K562 (cell line): ENCODE results near the gene CDC14B. TPM values are rescaled to one million over a fixed set of nuclear protein-coding genes. Genes with fewer than 3 reads are reported as not detected.

Experiments
- ATAC-seq: fragments of 200-7000 bp; cut with Tn5 transposase; 3 replicates; pipeline ENCODE4 v1.9.1; 2020; ENCODE audit warnings: moderate library complexity
- BruUV-seq: library from RNA; stranded (reverse); fragments of 400-500 nt; replicated peaks from 2 replicates; lab custom pipeline; 2021; lab: Mats Ljungman, UMichigan
- CTCF ChIA-PET: fragments of 300-600 bp; formaldehyde crosslinking; extraction: SDS; loops from one replicate; lab custom pipeline; 2021; ENCODE audit warnings: low intra/inter-chr PET ratio; lab: Yijun Ruan, JAX
- POLR2A ChIA-PET: fragments of 300-600, 350-650 bp; sonication (Branson Sonifier 250); formaldehyde crosslinking; extraction: SDS; loops from one replicate; lab custom pipeline; 2021; ENCODE audit warnings: antibody characterized with exemption, inconsistent platforms; lab: Yijun Ruan, JAX
- DNase-seq, 4 experiments: peaks; one replicate each; pipeline versions ENCODE4 v3.0.0 to v3.0.0-alpha.2; 2011 to 2018; ENCODE audit warnings: low spot score in 3 of 4, mixed read lengths in 3 of 4; ENCODE audit errors: extremely low read depth in 1 of 4
- FAIRE-seq: peaks from 2 replicates; lab custom pipeline; 2011; peaks lifted over from hg19 to GRCh38; lab: Jason Lieb, UNC
- H2AFZ ChIP-seq: 2 replicates; pipeline ENCODE4 v1.6.0; 2011; ENCODE audit warnings: low read depth, low read length, control low read depth, inconsistent platforms
- H3K27ac ChIP-seq: fragments of 200-600 bp; 3 replicates; pipeline ENCODE4 v1.8.0; 2011; ENCODE audit warnings: low read depth, mild to moderate bottlenecking, control low read depth, inconsistent platforms, low read length, moderate library complexity, mixed read lengths; ENCODE audit errors: extremely low read depth
- H3K27me3 ChIP-seq, 2 experiments: fragments of 300-600 bp in 1 of 2; 2 replicates in 1 of 2; 3 replicates in 1 of 2; pipeline versions ENCODE4 v1.6.0 to v1.8.0; 2011; ENCODE audit warnings: inconsistent platforms in 2 of 2, low read length in 2 of 2, mild to moderate bottlenecking in 1 of 2, mixed read lengths in 1 of 2, moderate library complexity in 1 of 2; ENCODE audit not compliant: control insufficient read depth in 2 of 2, insufficient read depth in 2 of 2
- H3K36me3 ChIP-seq: fragments of 300-600 bp; 3 replicates; pipeline ENCODE4 v1.8.0; 2011; ENCODE audit warnings: mild to moderate bottlenecking, low read length, inconsistent platforms; ENCODE audit not compliant: control insufficient read depth, insufficient read depth
- H3K4me1 ChIP-seq, 2 experiments: fragments of 200-600 bp in 1 of 2; replicated peaks in 1 of 2; 2 replicates in 1 of 2; 3 replicates in 1 of 2; pipeline versions ENCODE4 v1.5.1 to v1.8.0; 2011; ENCODE audit warnings: inconsistent platforms in 2 of 2, low read length in 2 of 2, mild to moderate bottlenecking in 1 of 2, mixed read lengths in 1 of 2, moderate library complexity in 1 of 2; ENCODE audit not compliant: control insufficient read depth in 2 of 2, insufficient read depth in 2 of 2
- H3K4me2 ChIP-seq: 2 replicates; pipeline ENCODE4 v1.6.1; 2011; ENCODE audit warnings: low read length, control low read depth, inconsistent platforms, mixed read lengths; ENCODE audit not compliant: insufficient read depth
- H3K4me3 ChIP-seq: fragments of 200-600 bp; sonication (generic), shearing (Covaris generic); 2 replicates; pipeline ENCODE4 v1.5.1; 2016; ENCODE audit warnings: control low read depth, inconsistent platforms
- H3K79me2 ChIP-seq: fragments of 200-600 bp; 3 replicates; pipeline ENCODE4 v1.8.0; 2011; ENCODE audit warnings: low read length, inconsistent platforms; ENCODE audit not compliant: control insufficient read depth, insufficient read depth
- H3K9ac ChIP-seq, 2 experiments: 2 replicates each; pipeline versions ENCODE4 v1.6.0 to v1.6.1; 2011; ENCODE audit warnings: low read depth in 2 of 2, low read length in 2 of 2, control low read depth in 1 of 2, inconsistent platforms in 1 of 2, mild to moderate bottlenecking in 1 of 2, mixed read lengths in 1 of 2; ENCODE audit not compliant: insufficient read depth in 1 of 2
- H3K9me1 ChIP-seq: one replicate; pipeline ENCODE4 v1.6.0; 2011; ENCODE audit warnings: inconsistent platforms, mild to moderate bottlenecking, low read length, moderate library complexity; ENCODE audit not compliant: control insufficient read depth, insufficient read depth
- H3K9me3 ChIP-seq: replicated peaks from 2 replicates; pipeline ENCODE4 v1.5.1; 2011; ENCODE audit warnings: low read depth, low read length, inconsistent platforms; ENCODE audit not compliant: control insufficient read depth, insufficient read depth
- H4K20me1 ChIP-seq: replicated peaks from 2 replicates; pipeline ENCODE4 v1.6.1; 2011; ENCODE audit warnings: low read length, inconsistent platforms, mixed read lengths; ENCODE audit not compliant: control insufficient read depth, insufficient read depth
- CCNT2 ChIP-seq: IDR thresholded peaks from 2 replicates; pipeline ENCODE4 v1.6.1; 2011; ENCODE audit warnings: borderline replicate concordance, low read depth, mild to moderate bottlenecking, moderate library complexity, mixed read lengths, low read length; ENCODE audit not compliant: insufficient read length; ENCODE audit errors: extremely low read depth
- CGGBP1 ChIP-seq: fragments of 250-450 bp; sonication (Bioruptor Pico); IDR thresholded peaks from 2 replicates; pipeline ENCODE4 v1.9.0; 2021; ENCODE audit warnings: mild to moderate bottlenecking
- DACH1 ChIP-seq: fragments of 450-650 bp; IDR thresholded peaks from 2 replicates; pipeline ENCODE4 v1.6.1; 2018; ENCODE audit not compliant: partially characterized antibody
- EWSR1 ChIP-seq: fragments of 450-650 bp; IDR thresholded peaks from 2 replicates; pipeline ENCODE4 v1.6.1; 2018; ENCODE audit warnings: borderline replicate concordance, mild to moderate bottlenecking, low read depth, moderate library complexity; ENCODE audit not compliant: partially characterized antibody
- FOXA3 ChIP-seq, 2 experiments: fragments of 450-650 bp in 1 of 2; sonication (generic) in 1 of 2; formaldehyde crosslinking; IDR thresholded peaks in 1 of 2; conservative IDR thresholded peaks in 1 of 2; 2 replicates each; pipeline versions ENCODE4 v1.4.0 to v1.8.0; 2020 to 2022; ENCODE audit warnings: mild to moderate bottlenecking in 2 of 2, missing genetic modification reagents in 1 of 2
- POLR2G ChIP-seq: fragments of 200-400 bp; formaldehyde crosslinking; IDR thresholded peaks from 2 replicates; pipeline ENCODE4 v1.6.1; 2017; ENCODE audit warnings: low read depth, mild to moderate bottlenecking, antibody characterized with exemption, low read length, moderate library complexity
- THRAP3 ChIP-seq: fragments of 450-650 bp; IDR thresholded peaks from 2 replicates; pipeline ENCODE4 v1.6.1; 2016; ENCODE audit warnings: mild to moderate bottlenecking, inconsistent platforms, borderline replicate concordance
- ZNF3 ChIP-seq: fragments of 250-450 bp; sonication (Bioruptor Pico); IDR thresholded peaks from 2 replicates; pipeline ENCODE4 v1.5.0; 2021; ENCODE audit warnings: mild to moderate bottlenecking, moderate library complexity
- ZNF407 ChIP-seq: fragments of 450-650 bp; IDR thresholded peaks from 2 replicates; pipeline ENCODE4 v1.6.1; 2016; ENCODE audit warnings: low read depth
- ZNF561 ChIP-seq: fragments of 450-650 bp; formaldehyde crosslinking; conservative IDR thresholded peaks from 2 replicates; pipeline ENCODE4 v1.4.0; 2020; ENCODE audit warnings: mild to moderate bottlenecking, moderate library complexity
- WGBS: fragments of 100-300 bp; shearing (Covaris generic); methylation state at CpG from one replicate; pipeline ENCODE4 v1.1.6; 2016; ENCODE audit warnings: low coverage, mixed read lengths; ENCODE audit not compliant: insufficient coverage; ENCODE audit errors: missing lambda C conversion rate; 5-methylcytosine and 5-hydroxymethylcytosine counted together
- in situ Hi-C: fragments of 300-500 bp; cut with MboI; formaldehyde crosslinking; loops from 4 replicates; pipeline ENCODE4 v1.15.0; 2018; ENCODE audit warnings: inconsistent platforms, mixed read lengths
- intact Hi-C: fragments of 100-400 bp; cut with micrococcal nuclease; formaldehyde crosslinking; loops from 2 replicates; pipeline ENCODE4 v1.14.2; 2022
- polyA plus RNA-seq, 8 experiments: library from polyadenylated mRNA; depleted of rRNA in 4 of 8; stranded (reverse) in 5 of 8; unstranded in 3 of 8; fragments of >200 nt; fragmentation: Nextera tagmentation in 2 of 8; fragmentation: Illumina TruSeq in 1 of 8; extraction: Ambion mirVana in 2 of 8; extraction: Trizol in 1 of 8; gene quantifications; 2 replicates each; pipeline versions ENCODE4 v1.2.1 to v1.2.3, GENCODE V29; 2011 to 2014; ENCODE audit warnings: inconsistent platforms in 1 of 8, missing spikeins in 1 of 8
- total RNA-seq, 7 experiments: library from RNA; depleted of rRNA in 6 of 7; stranded (reverse); fragments of >200 nt in 6 of 7; fragmentation: Illumina TruSeq in 2 of 7; extraction: Trizol in 2 of 7; gene quantifications; 2 replicates each; pipeline versions ENCODE4 v1.2.1 to v1.2.3, GENCODE V29; 2011 to 2021; ENCODE audit warnings: low replicate concordance in 1 of 7

Gene CDC14B
- total and polyA plus RNA-seq, 9 of the 15 experiments (the other 6 are each of a cell fraction or from before 2014, with no cell fraction given): 1.4 to 6.0 (median 3.8) TPM

- 53% methylated on average over 10 of the region's 10 CpGs for WGBS
Measured at GRCh38 chr9:96490534-96491078, 129.0 kb downstream of the CDC14B start.

More at GRCh38 chr9:96490534-96491078, 129.0 kb downstream of the CDC14B start:
- Histone ChIP-seq H3K4me3 (no peak overlapping the region), H3K9me1 (no peaks in the 10 kb centered on the region), H3K27ac (no peak overlapping the region), H3K79me2 (no peaks in the 10 kb centered on the region), H3K27me3 (peaks cover 3 to 31% of the 10 kb centered on the region in 2 experiments; a peak in 4 of 5 replicates), H3K9ac (no peak overlapping the region), H4K20me1 (no peaks in the 10 kb centered on the region), H3K9me3 (no peaks in the 10 kb centered on the region), H3K4me2 (no peak overlapping the region), H3K36me3 (no peaks in the 10 kb centered on the region), H3K4me1 (peaks cover 0 to 3% of the 10 kb centered on the region in 2 experiments; a peak in 2 of 5 replicates), H2AFZ (no peak overlapping the region)
- ChIA-PET POLR2A (interaction anchor here (1.5 kb wide), 1 partner anchor 8 kb away, joined by 4 read pairs; no protein-coding TSS in a partner anchor), CTCF (no interaction called here)
- TF ChIP-seq POLR2G: no peak
- no peak for TF ChIP-seq ZNF3 (CRISPR knock-in tag)
- no peak for TF ChIP-seq EWSR1
- no peak for TF ChIP-seq CGGBP1 (CRISPR knock-in tag)
- no peak for TF ChIP-seq ZNF407
- no peak for TF ChIP-seq THRAP3
- no peak for TF ChIP-seq CCNT2
- TF ChIP-seq FOXA3 (CRISPR knock-in tag; conservative IDR thresholded peaks at IDR 0.05 in 1 of 2, IDR thresholded peaks at IDR 0.05 in 1 of 2): no peak
- TF ChIP-seq ZNF561 (CRISPR knock-in tag): no peak
- no peak for TF ChIP-seq DACH1
- FAIRE-seq (no peak), ATAC-seq (no peak), DNase-seq (no peak)
- in situ Hi-C loops (no loop called here), intact Hi-C loops (no loop called here)
- no TSS peak for BruUV-seq
